OCI-LY1 (cell line): ENCODE results near the gene EFHC1.

Source experiments
- H2AFZ ChIP-seq: fragments of 200-600 bp; sonication (generic), shearing (Covaris generic); 2 replicates; pipeline ENCODE4 v1.6.0; 2014; ENCODE audit warnings: antibody characterized with exemption, mild to moderate bottlenecking, low read length
- H3F3A ChIP-seq: fragments of 200-600 bp; sonication (generic), shearing (Covaris generic); 2 replicates; pipeline ENCODE4 v1.6.0; 2014; ENCODE audit warnings: mild to moderate bottlenecking, antibody characterized with exemption, low read length, moderate library complexity; ENCODE audit not compliant: insufficient read depth
- H3K27ac ChIP-seq: fragments of 200-600 bp; sonication (generic); 2 replicates; pipeline ENCODE4 v1.5.1; 2014; ENCODE audit warnings: low read length, mixed run types, mild to moderate bottlenecking, low read depth; ENCODE audit not compliant: poor library complexity, severe bottlenecking
- H3K27me3 ChIP-seq: fragments of 200-600 bp; sonication (generic); 2 replicates; pipeline ENCODE4 v1.6.0; 2014; ENCODE audit warnings: antibody characterized with exemption, mild to moderate bottlenecking, low read length, moderate library complexity; ENCODE audit not compliant: insufficient read depth
- H3K36me3 ChIP-seq: fragments of 200-600 bp; sonication (generic); 2 replicates; pipeline ENCODE4 v1.6.1; 2014; ENCODE audit warnings: mild to moderate bottlenecking, antibody characterized with exemption, low read length, moderate library complexity, mixed read lengths; ENCODE audit not compliant: insufficient read depth
- H3K4me1 ChIP-seq: fragments of 200-600 bp; sonication (generic); 2 replicates; pipeline ENCODE4 v1.5.1; 2014; ENCODE audit warnings: mild to moderate bottlenecking, low read length, moderate library complexity; ENCODE audit not compliant: insufficient read depth, severe bottlenecking
- H3K4me2 ChIP-seq: fragments of 200-600 bp; sonication (generic), shearing (Covaris generic); 2 replicates; pipeline ENCODE4 v1.6.1; 2014; ENCODE audit warnings: low read length
- H3K4me3 ChIP-seq: fragments of 200-600 bp; sonication (generic); 2 replicates; pipeline ENCODE4 v1.5.1; 2014; ENCODE audit warnings: low read length, low read depth, mild to moderate bottlenecking, mixed read lengths; ENCODE audit not compliant: poor library complexity, severe bottlenecking
- H3K79me2 ChIP-seq: fragments of 200-600 bp; shearing (Covaris generic); 2 replicates; pipeline ENCODE4 v1.6.1; 2016; ENCODE audit warnings: mixed run types, low read length, mixed read lengths; ENCODE audit not compliant: insufficient read depth
- H3K9ac ChIP-seq: fragments of 200-600 bp; sonication (generic), shearing (Covaris generic); 2 replicates; pipeline ENCODE4 v1.6.1; 2014; ENCODE audit warnings: mild to moderate bottlenecking, low read length, mixed read lengths
- H3K9me2 ChIP-seq: fragments of 200-600 bp; sonication (generic), shearing (Covaris generic); 2 replicates; pipeline ENCODE4 v1.6.1; 2014; ENCODE audit warnings: low read depth, mild to moderate bottlenecking, low read length, mixed read lengths
- H3K9me3 ChIP-seq: fragments of 200-600 bp; shearing (Covaris generic); 2 replicates; pipeline ENCODE4 v1.6.1; 2014; ENCODE audit warnings: low read length, mixed read lengths
- H4K20me1 ChIP-seq: fragments of 200-600 bp; sonication (generic), shearing (Covaris generic); 2 replicates; pipeline ENCODE4 v1.6.0; 2016; ENCODE audit warnings: mild to moderate bottlenecking, low read length; ENCODE audit not compliant: insufficient read depth
- CTCF ChIP-seq: fragments of 200-600 bp; sonication (generic), shearing (Covaris generic); IDR thresholded peaks from 2 replicates; pipeline ENCODE4 v1.5.1; 2017; ENCODE audit warnings: mild to moderate bottlenecking, antibody characterized with exemption, low read length, moderate library complexity, mixed read lengths
- EZH2 ChIP-seq: fragments of 200-600 bp; sonication (generic), shearing (Covaris generic); IDR thresholded peaks from 2 replicates; pipeline ENCODE4 v1.8.0; 2017; ENCODE audit warnings: borderline replicate concordance, mixed run types, mild to moderate bottlenecking, antibody characterized with exemption, low read length, moderate library complexity, mixed read lengths

EFHC1 gene

GRCh38 chr6:52415333-52415732, 4.8 kb upstream of the EFHC1 start:
- Histone ChIP-seq H3K4me2 (no peak overlapping the region), H3K9ac (no peak overlapping the region), H3K4me1 (peaks cover 40% of the 10 kb centered on the region), H4K20me1 (no peaks in the 10 kb centered on the region), H3K79me2 (no peaks in the 10 kb centered on the region), H2AFZ (no peak overlapping the region), H3K27ac (no peak overlapping the region), H3K9me2 (no peaks in the 10 kb centered on the region), H3F3A (no peaks in the 10 kb centered on the region), H3K36me3 (no peaks in the 10 kb centered on the region), H3K27me3 (no peaks in the 10 kb centered on the region), H3K4me3 (no peak overlapping the region), H3K9me3 (no peaks in the 10 kb centered on the region)
- TF ChIP-seq EZH2, result no peak

- no peak overlapping the region for H2AFZ ChIP-seq
- no peak overlapping the region for H3K4me3 ChIP-seq
These were observed 4.1 kb upstream of the EFHC1 start for GRCh38 chr6:52415917-52416628.

GRCh38 chr6:52416629-52417151, 3.5 kb upstream of the EFHC1 start:
- no peak overlapping the region for H3K4me2 ChIP-seq
- peaks cover 51% of the 10 kb centered on the region for H3K4me1 ChIP-seq
- H3K9me3 ChIP-seq, result no peaks in the 10 kb centered on the region
- no peaks in the 10 kb centered on the region for H3K27me3 ChIP-seq
- no peaks in the 10 kb centered on the region for H3K9me2 ChIP-seq
- no peaks in the 10 kb centered on the region for H3F3A ChIP-seq
- no peak overlapping the region for H3K9ac ChIP-seq
- TF ChIP-seq CTCF, result peak; percentile 91
- no peak for TF ChIP-seq EZH2
- H3K36me3 ChIP-seq, result no peaks in the 10 kb centered on the region
- H3K4me3 ChIP-seq, result no peak overlapping the region
- H2AFZ ChIP-seq, result no peak overlapping the region
- H3K27ac ChIP-seq, result peak overlapping the region; percentile 74
- H4K20me1 ChIP-seq, result no peaks in the 10 kb centered on the region
- H3K79me2 ChIP-seq, result no peaks in the 10 kb centered on the region

More at GRCh38 chr6:52415917-52416628, 4.1 kb upstream of the EFHC1 start:
- no peaks in the 10 kb centered on the region for H3F3A ChIP-seq
- no peaks in the 10 kb centered on the region for H3K36me3 ChIP-seq
- no peaks in the 10 kb centered on the region for H4K20me1 ChIP-seq
- no peak overlapping the region for H3K4me2 ChIP-seq
- no peaks in the 10 kb centered on the region for H3K9me3 ChIP-seq
- H3K4me1 ChIP-seq, result peaks cover 45% of the 10 kb centered on the region
- no peaks in the 10 kb centered on the region for H3K9me2 ChIP-seq
- no peaks in the 10 kb centered on the region for H3K79me2 ChIP-seq
- H3K9ac ChIP-seq, result no peak overlapping the region
- TF ChIP-seq EZH2 (no peak), CTCF (no peak)
- H3K27me3 ChIP-seq, result no peaks in the 10 kb centered on the region
- H3K27ac ChIP-seq, result no peak overlapping the region
